ENCODE data around the gene DUS1L. TPM values are rescaled to one million over a fixed set of nuclear protein-coding genes. Genes with fewer than 3 reads are reported as not detected.

DUS1L gene
- total RNA-seq, 2 donors from 2014 or later, result 77.3 to 88.9 TPM

- TF ChIP-seq CTCF (IDR thresholded peaks at IDR 0.05), result no peak
- Histone ChIP-seq H3K27ac (peak overlapping the region; percentile 95), H3K9me3 (no peaks in the 10 kb centered on the region), H3K36me3 (no peaks in the 10 kb centered on the region), H3K27me3 (replicated peaks; ENCODE audit: insufficient read depth) (no peaks in the 10 kb centered on the region), H3K4me3 (peak overlapping the region; percentile 85), H3K4me1 (ENCODE audit: control insufficient read depth in 1 of 2, low read depth in 2 of 2) (peaks cover 8 to 20% of the 10 kb centered on the region in 2 donors)
- DNase-seq (ENCODE audit: low spot score) (no peak), ATAC-seq (ENCODE audit: insufficient number of reproducible peaks, low FRiP score, low read depth) (no peak)
Observed at GRCh38 chr17:82036634-82037091, 28.9 kb downstream of the DUS1L start.

DNA sequence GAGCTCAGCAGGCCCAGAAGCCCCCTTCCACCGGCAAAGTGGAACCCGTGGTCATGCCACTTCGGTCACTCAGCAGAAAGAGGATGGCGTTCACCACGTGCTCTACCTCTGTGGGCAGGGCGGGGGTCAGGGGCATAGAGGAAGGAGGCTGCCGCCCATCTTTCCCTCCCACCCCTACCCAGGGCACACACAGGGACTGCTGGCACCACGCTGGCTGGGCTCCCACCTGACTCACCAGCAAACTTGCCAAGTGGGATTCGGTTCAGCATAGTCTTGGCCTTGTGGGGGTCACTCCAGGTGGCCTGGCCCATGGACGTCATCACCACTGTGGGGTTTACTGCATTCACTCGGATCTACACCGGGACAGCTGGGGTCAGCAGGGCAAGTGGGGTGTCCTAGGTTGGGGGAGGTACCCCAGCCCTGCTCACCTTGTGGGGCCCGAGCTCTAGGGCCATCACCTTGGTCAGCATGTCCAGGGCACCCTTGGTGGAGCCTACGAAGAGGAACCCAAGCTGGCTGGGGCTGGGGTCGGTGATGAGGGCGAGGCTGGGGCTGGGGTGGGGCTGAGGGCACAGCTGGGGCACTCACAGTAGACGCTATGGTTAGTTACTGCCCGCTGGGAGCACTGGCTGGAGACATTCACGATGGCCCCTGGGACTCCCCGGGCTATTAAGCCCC lies 29.5 kb downstream of the DUS1L start:
- peaks cover 8 to 22% of the 10 kb centered on the region in 2 donors for H3K4me1 ChIP-seq (ENCODE audit: control insufficient read depth in 1 of 2, low read depth in 2 of 2)
- H3K27me3 ChIP-seq (replicated peaks; ENCODE audit: insufficient read depth), result no peaks in the 10 kb centered on the region
- no peaks in the 10 kb centered on the region for H3K9me3 ChIP-seq
- no peak for DNase-seq (ENCODE audit: low spot score)
- no peaks in the 10 kb centered on the region for H3K36me3 ChIP-seq
- no peak for TF ChIP-seq CTCF (IDR thresholded peaks at IDR 0.05)
- no peak for ATAC-seq (ENCODE audit: insufficient number of reproducible peaks, low FRiP score, low read depth)
- H3K4me3 ChIP-seq, result peak overlapping the region; percentile 85
- H3K27ac ChIP-seq, result peak overlapping the region; percentile 95

DNA sequence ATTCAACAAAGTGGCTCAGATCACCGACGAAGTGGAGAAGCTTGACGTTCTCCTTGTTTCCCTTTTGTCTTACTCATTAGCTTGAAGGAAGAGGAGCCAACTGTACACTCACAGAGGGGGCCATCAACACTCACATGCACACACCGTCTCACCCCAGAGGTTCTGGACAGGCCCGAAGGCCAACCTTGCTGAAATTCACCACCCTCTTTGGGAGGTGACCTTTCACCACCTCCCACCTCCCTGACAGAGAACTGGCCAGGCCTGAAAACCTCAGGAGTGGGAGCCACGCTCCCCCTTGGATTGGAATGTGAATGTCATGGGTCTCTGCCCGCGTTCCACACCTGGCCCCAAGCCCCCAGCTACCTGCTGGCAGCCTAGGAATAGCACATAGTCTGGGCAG lies 30.1 kb downstream of the DUS1L start:
- peaks cover 8 to 28% of the 10 kb centered on the region in 2 donors for H3K4me1 ChIP-seq (ENCODE audit: control insufficient read depth in 1 of 2, low read depth in 2 of 2)
- H3K36me3 ChIP-seq, result no peaks in the 10 kb centered on the region
- DNase-seq (ENCODE audit: low spot score), result no peak
- no peaks in the 10 kb centered on the region for H3K9me3 ChIP-seq
- no peak overlapping the region for H3K27ac ChIP-seq
- no peak overlapping the region for H3K4me3 ChIP-seq
- TF ChIP-seq CTCF (IDR thresholded peaks at IDR 0.05), result no peak
- no peaks in the 10 kb centered on the region for H3K27me3 ChIP-seq (replicated peaks; ENCODE audit: insufficient read depth)
- ATAC-seq (ENCODE audit: insufficient number of reproducible peaks, low FRiP score, low read depth), result no peak

DNA sequence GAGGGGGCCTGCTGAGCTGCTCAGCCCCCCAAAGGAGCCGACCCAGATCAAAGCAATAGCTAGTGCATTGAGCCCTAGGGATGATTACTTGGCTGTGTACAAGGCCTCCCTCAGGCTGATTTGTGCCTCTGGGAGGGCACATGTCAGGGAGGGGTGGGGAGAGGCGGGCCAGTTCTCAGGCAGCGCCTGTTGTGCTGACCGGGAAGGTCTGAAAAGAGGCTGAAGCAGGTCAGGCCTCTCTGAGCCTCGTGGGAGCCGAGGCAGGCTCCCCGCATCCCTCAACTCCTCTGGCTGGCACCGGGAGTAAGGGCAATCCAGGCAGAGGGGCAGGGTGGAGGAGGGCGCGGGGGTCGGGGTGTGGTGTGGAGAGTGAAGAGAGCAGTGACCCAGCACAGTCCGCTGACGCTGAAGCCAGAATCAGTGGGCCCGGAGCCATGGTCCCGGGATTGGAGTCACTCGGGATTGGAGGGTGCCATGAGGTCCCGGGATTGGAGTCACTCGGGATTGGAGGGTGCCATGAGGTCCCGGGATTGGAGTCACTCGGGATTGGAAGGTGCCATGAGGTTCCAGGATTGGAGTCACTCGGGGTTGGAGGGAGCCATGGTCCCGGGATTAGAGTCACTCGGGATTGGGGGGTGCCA lies 31.1 kb downstream of the DUS1L start:
- no peak for DNase-seq (ENCODE audit: low spot score)
- no peak overlapping the region for H3K27ac ChIP-seq

More for the DNA sequence above, 31.1 kb downstream of the DUS1L start:
- H3K27me3 ChIP-seq (replicated peaks; ENCODE audit: insufficient read depth), result no peaks in the 10 kb centered on the region
- H3K4me3 ChIP-seq, result no peak overlapping the region
- ATAC-seq (ENCODE audit: insufficient number of reproducible peaks, low FRiP score, low read depth), result no peak
- H3K4me1 ChIP-seq (ENCODE audit: control insufficient read depth in 1 of 2, low read depth in 2 of 2), result peaks cover 13 to 35% of the 10 kb centered on the region in 2 donors
- H3K36me3 ChIP-seq, result no peaks in the 10 kb centered on the region
- TF ChIP-seq CTCF (IDR thresholded peaks at IDR 0.05), result no peak
- no peaks in the 10 kb centered on the region for H3K9me3 ChIP-seq
